ENCODE data around the gene WDR59.

- TF ChIP-seq POLR2AphosphoS5 (IDR thresholded peaks at IDR 0.05; ENCODE audit: borderline replicate concordance, low read depth, low read length) (no peak), EZH2 (IDR thresholded peaks at IDR 0.05) (no peak), FOXP2 (optimal IDR thresholded peaks at IDR 0.05; ENCODE audit: control extremely low read depth, extremely low read length, insufficient read depth) (no peak)
Measured at GRCh38 chr16:74893541-74893940, 91.4 kb downstream of the WDR59 start.

All from SK-N-MC (cell line).